ENCODE measurements around the gene PTH2R.
"Not testable (repeated sequence)": the region's sequence is repeated elsewhere in the genome, so short reads cannot be mapped to it uniquely, and the experiment has no call there.

Gene PTH2R

GRCh38 chr2:208488686-208489564 lies 82.3 kb downstream of the PTH2R start:
- no peak for DNase-seq (ENCODE audit: low spot score)

DNA sequence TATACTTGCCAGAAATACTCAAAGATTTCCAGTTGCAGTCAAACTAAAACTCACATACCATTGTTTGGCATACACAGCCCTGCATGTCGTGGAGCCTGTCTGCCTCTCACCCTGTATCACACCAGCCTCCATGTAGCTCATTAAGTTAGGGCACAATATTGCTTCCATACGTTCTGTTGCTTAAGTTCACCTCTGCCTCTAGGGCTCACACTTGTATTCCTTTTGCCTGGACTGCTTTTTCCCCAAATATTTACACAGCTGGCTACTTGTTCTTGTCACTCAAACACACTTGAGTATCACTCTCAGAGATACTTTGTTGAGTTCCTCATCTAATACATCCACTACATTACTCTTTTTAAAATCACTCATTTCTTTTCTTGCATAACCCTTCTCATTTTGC lies 83.1 kb downstream of the PTH2R start:
- no peak for DNase-seq (ENCODE audit: low spot score)

DNA sequence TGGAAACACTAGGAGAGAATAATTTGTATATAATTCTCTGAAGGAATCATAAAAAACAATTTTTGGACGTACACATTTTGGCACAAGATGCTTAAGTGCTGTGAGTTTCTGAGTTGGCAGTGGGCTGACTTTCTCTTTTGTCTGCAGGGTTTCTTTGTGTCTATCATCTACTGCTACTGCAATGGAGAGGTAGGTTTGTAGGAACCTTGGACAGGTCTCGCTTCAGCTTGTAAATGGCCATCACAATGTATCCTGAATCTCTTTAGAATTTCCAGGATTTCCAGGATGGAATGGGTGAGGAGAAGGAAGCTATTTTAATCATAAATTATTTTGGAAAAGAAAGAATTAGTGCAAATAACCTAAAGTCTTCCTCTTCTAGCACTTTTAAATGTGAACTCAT lies 83.9 kb downstream of the PTH2R start:
- DNase-seq (ENCODE audit: low spot score): no peak

DNA sequence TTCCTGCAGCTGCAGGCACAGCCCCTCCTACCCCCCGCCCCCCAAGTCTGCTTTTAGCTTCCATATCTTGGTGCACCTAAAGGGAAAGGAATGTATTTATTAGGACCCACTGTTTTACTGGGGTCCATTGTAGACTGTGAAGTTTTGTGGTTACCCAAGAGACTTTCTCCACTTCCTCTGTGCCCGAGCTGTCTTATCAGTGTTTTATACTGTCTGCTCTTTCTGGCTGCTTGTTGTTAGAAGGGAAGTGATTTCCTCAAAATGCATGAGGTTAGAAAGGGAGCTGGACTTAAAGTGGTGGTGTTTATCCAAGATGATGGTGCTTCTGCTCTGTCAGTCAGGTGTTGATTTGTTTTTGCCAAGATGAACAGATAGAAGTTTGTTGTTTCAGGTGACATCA lies 85.0 kb downstream of the PTH2R start:
- no peak for DNase-seq (ENCODE audit: low spot score)

DNA sequence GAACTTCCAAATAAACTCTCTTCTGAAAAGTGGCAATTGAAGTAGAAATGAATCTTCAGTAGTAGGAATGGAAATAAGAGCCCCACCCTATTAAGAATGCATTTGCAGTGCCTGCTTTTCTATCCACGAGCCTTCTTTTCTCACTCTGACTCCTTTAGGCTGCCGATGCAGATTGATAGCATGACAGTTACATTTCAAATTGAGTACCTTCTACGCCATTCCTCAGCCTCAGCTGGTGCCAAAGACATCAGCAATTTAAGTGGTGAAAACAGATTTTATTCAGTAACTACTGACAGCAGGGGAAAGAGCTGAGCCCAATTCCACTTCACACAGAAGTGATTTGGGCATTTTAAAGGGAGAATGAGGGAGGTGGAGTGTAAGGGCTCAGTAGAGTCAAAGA lies 85.5 kb downstream of the PTH2R start:
- DNase-seq (ENCODE audit: low spot score): no peak

GRCh38 chr2:208493186-208493585 lies 86.6 kb downstream of the PTH2R start:
- DNase-seq (ENCODE audit: low spot score): no peak

DNA sequence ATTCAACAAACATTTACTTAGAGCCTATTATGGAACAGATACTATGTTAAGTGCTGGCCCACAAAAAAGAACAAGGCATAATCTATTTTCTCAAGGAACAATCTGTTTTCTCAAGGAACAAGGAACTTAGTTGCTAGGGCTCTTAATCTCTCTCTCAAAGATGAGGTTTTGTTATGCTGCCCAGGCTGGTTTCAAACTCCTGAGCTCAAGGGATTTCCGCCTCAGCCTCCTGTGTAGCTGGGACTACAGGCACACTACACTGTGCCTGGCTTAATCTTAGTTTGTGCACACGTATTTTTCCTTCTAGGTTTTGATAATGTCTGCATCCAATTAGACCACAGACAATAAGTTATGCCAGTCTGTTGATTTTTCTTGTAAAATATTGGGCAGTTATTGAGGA lies 89.5 kb downstream of the PTH2R start:
- no peak for DNase-seq (ENCODE audit: low spot score)

DNA sequence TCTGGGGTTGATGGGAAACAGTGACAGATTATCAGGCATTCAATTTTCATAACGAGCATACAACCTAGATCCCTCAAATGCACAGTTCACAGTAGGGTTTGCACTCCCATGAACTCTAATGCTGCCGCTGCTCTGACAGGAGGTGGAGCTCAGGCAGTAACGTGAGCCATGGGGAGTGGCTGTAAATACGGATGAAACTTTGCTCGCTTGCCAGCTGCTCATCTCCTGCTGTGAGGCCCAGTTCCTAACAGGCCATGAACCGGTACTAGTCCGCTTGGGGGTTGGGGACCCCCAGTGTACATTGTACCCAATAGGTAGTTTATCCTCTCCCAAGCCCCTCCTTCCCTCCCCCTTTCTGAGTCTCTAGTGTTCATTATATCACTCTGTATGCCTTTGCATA lies 94.6 kb downstream of the PTH2R start:
- DNase-seq (ENCODE audit: low spot score): no peak

DNA sequence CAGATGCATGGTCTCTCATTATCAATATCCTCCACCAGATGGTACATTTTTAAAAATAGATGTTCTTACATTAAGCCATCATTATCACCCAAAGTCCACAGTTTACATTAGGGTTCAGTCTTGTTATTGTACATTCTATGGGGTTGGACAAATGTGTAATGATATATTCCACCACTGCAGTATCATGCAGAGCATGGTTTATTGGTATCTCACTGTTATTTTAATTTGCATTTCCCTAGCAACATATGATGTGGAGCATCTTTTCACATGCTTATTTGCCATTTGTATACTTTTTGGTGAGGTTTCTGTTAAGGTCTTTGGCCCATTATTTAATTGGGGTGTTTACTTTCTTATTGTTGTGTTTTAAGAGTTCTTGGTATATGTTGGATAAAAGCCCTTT lies 95.7 kb downstream of the PTH2R start:
- DNase-seq (ENCODE audit: low spot score): no peak

- not testable (repeated sequence) for DNase-seq (ENCODE audit: low spot score)
These were observed 98.8 kb downstream of the PTH2R start for GRCh38 chr2:208505365-208505764.

GRCh38 chr2:208509586-208509985 lies 103.0 kb downstream of the PTH2R start:
- no peak for DNase-seq (ENCODE audit: low spot score)

DNA sequence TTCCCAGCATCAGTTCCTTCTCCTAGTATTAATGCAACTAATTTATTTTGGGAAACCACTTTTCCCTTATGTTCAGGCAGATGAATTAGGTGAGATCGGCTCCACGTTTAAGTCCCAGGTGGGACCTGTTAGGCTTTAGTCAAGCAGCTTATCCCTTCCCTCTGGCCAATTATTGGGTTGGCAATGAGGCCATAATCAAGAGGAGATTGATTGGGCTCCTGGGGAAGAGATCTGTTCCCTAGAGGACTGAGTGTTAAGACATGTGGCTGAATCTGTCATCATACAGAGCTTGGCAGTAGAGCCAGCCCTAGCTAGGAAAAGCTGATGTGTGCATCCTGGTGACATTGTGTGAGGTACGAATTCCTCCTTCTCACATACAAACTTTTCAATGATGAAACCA lies 104.4 kb downstream of the PTH2R start:
- no peak for DNase-seq (ENCODE audit: low spot score)

DNA sequence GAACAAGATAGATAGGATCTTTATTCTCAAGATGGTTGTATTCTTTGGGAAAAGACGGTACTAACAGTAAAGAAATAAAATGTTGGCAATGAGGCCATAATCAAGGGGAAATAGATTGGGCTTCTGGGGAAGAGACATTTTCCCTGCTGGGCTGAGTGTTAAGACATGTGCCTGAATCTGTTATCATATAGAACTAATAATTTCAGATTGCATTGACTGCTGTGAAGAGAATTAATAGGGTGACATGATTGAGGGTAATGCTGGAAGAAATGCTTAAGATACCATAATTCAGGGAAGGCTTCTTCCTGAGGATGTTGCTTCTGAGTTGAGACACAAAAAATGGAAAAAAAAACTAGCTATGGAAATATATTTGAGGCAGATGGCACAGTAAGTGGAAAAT lies 105.0 kb downstream of the PTH2R start:
- no peak for DNase-seq (ENCODE audit: low spot score)

DNA sequence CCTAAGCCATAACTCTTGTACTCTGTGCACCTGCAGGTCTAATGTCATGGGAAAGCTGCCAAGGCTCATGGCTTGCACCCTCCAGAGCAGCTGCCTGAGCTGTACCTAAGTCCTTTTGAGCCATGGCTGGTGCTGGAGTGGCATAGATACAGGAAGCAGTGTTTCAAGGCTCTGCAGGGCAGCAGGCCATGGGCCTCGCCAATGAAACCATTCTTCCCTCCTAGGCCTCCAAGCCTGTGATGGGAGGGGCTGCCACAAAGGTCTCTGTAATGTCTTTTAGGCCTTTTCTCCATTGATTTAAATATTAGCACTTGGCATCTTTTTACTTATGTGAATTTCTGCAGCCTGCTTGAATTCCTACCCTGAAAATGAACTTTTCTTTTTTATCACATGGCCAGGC lies 108.5 kb downstream of the PTH2R start:
- no peak for DNase-seq (ENCODE audit: low spot score)

DNA sequence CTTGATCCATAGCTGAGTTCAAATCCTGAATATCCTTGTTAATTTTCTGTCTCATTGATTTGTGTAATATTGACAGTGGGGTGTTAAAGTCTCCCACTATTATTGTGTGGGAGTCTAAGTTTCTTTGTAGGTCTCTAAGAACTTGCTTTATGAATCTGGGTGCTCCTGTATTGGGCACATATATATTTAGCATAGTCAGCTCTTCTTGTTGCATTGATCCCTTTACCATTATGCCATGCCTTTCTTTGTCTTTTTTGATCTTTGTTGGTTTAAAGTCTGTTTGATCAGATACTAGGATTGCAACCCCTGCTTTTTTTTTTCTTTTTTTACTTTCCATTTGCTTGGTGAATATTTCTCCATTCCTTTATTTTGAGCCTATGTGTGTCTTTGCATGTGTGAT lies 116.5 kb downstream of the PTH2R start:
- DNase-seq (ENCODE audit: low spot score): not testable (repeated sequence)

DNA sequence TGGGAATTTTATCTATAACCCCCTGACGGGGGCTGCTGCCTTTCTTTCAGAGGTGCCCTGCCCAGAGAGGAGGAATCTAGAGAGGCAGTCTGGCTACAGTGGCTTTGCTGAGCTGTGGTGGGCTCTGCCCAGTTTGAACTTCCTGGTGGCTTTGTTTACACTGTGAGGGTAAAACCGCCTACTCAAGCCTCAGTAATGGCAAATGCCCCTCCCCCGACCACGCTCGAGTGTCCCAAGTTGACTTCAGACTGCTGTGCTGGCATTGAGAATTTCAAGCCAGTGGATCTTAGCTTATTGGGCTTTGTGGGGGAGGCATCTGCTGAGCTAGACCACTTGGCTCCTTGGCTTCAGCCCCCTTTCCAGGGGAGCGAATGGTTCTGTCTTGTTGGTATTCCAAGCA lies 118.6 kb downstream of the PTH2R start:
- DNase-seq (ENCODE audit: low spot score): not testable (repeated sequence)

GRCh38 chr2:208529796-208530195 lies 123.2 kb downstream of the PTH2R start:
- DNase-seq (ENCODE audit: low spot score): no peak

DNA sequence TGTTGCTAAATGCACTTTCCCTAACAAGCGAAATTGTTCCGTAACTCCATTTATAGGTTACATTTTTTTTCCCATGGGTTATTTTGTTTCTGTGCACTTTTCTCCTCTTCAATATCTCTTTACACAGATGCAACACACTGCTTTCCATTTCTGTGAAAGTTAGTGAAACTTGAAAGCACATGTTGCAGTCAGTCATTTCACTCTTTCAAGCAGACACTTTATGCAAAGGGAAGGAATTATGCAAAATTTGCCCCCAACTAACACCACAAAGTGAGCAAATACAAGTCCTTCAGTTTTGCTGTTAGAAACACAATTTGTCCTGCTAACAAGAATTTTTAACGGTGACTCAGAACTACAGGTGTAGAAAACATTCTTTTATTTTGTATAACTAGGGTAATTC lies 124.8 kb downstream of the PTH2R start:
- no peak for DNase-seq (ENCODE audit: low spot score)

DNA sequence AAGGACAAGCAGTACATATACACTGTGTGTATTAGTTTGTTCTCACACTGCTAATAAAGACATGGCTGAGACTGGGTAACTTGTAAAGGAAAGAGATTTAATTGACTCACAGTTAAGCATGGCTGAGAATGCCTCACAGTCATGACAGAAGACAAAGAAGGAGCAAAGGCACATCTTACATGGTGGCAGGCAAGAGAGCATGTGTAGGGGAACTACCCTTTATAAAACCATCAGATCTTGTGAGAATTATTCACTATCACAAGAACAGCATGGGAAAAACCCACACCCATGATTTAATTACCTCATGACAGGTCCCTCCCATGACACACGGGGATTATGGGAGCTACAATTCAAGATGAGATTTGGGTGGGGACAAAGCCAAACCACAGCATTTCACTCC lies 129.0 kb downstream of the PTH2R start:
- DNase-seq (ENCODE audit: low spot score): not testable (repeated sequence)

- DNase-seq (ENCODE audit: low spot score): no peak
These were observed 134.9 kb downstream of the PTH2R start for GRCh38 chr2:208541461-208541988.

GRCh38 chr2:208541989-208542464 lies 135.4 kb downstream of the PTH2R start:
- DNase-seq (ENCODE audit: low spot score): no peak

GRCh38 chr2:208542465-208543041 lies 136.0 kb downstream of the PTH2R start:
- no peak for DNase-seq (ENCODE audit: low spot score)
